HG03565 (cell line): Measurements from ENCODE around the gene RXRA.
"Not testable (repeated sequence)": the region's sequence is repeated elsewhere in the genome, so short reads cannot be mapped to it uniquely, and the experiment has no call there.

Source experiments
- ATAC-seq: cut with Tn5 transposase; IDR thresholded peaks from one replicate; pipeline ENCODE4 v1.9.1; 2021; ENCODE audit warnings: mild to moderate bottlenecking, moderate library complexity; ENCODE audit not compliant: unreplicated experiment

The RXRA gene

DNA sequence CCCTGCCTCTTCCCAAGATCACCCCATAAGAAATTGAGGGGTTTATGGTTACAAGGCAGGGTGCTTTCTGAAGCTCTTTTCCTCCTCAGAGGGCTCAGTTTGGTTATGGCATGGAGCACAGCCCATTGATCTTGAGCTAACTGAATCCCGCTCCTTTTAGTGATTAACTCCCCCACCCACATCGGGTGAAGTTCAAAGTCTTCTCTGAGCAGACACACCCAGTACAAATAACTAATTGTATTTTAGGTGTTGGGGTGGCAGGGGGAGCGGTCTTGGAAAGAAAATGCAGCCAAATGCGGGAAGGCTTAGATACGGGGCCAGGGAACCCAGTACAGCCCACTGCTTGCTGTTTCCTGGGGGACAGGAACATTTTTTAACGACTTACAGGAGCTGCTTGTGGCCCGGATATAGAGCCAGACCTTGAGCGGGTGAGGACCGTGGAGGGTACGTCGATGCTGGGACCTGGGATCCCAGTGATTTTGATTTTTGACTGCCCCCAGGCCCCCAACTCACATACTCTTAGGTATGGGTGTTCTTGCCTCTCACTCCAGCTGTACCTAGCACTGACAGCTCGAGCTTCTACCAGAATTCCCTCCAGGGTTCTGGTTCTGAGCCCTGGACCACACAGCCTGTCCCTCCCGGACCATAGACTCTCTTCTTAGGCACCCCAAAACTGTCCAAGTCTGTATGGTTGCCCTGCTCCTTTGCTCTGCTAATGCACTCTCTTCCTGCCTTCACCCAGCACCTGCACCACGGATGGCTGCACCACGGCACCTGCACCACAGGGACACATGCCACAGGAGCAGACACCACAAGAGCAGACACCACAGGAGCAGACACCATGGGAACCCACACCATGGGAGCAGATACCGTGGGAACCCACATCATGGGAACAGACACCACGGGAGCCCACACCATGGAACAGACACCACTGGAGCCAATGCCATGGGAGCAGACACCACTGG is 18.3 kb upstream of the RXRA start:
- ATAC-seq: no peak

GRCh38 chr9:134308639-134309220 is 17.5 kb upstream of the RXRA start:
- not testable (repeated sequence) for ATAC-seq

- no peak for ATAC-seq
Observed at GRCh38 chr9:134313470-134313869, 12.8 kb upstream of the RXRA start.

DNA sequence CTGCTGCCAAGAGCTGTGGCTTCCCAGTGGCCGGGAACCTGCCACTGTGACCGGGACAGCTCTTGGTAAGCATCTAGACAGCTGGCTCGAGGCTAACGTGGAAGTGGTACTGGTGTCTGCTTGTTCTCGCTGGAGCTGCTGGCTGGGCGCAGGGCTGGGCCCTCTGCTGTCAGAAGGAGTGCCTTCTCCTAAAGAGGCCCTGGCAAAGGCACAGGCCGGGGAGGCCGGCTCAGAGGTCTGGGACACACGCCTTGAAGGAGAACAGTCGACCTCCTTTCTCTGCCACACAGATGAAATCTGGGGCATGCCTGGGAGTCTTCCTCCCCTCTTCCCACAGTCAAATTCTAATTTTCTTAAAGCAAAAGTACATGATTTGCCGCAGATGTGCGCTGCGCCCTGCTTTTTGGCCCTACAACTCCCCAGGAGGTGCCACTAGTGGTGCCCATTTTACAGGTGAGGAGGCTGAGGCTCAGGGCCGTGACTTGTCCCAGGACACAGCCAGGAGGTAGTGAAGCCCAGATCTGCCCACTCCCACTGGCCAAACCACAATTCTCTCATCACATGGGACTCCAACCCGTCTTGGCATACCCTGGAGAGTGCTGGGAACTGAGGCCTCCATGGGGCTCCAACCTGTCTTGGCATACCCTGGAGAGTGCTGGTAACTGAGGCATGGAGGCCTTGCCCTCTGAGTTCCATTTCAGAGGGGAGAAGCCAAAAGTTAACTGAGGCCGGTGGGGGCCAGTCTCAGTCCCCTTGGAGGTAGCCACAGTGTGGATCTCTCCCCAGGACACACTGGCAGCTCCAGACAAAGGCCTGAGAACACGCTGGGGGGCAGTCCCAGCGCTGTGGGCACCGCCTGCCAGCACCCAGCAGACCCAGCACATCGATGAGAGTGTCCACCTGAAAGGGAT is 12.0 kb upstream of the RXRA start:
- ATAC-seq: no peak

DNA sequence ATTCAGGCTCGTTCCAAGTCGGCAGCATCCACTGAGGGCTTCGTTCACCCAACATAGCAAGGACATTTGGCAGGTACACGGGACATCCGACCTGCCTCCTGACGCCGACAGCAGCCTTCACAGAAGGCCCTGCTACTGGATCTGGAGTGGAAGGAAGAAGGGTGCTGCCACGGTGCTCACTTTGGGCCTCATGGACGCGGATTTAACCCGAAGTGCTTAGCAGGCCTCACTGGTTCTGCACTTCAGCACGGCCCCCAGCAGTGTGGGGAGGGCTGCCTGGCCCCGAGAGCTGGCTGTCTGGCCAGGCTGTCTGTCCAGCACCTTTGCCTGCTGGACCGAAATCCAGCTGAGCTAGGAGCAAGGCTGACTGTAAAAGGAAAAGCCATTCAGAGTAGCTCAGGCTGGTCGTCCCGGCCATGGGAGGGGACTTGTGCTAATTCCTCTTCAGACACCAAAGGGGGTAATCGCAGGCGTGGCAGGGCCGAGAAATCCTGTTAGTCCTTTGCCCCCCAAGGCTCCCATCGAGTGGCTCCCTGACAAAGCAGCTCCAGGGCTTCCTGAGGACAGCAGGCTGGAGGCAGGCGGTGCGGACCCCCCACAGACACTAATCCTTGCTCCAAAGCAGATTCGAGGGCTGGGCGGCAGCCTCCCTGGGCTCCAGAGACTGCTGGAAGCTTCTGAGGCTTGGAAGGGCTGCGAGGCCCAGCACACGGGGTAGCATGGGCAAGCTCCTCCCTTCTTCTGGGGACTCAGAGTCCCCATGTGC is 11.1 kb upstream of the RXRA start:
- no peak for ATAC-seq

- ATAC-seq: no peak
Observed at GRCh38 chr9:134315716-134316448, 10.4 kb upstream of the RXRA start.

DNA sequence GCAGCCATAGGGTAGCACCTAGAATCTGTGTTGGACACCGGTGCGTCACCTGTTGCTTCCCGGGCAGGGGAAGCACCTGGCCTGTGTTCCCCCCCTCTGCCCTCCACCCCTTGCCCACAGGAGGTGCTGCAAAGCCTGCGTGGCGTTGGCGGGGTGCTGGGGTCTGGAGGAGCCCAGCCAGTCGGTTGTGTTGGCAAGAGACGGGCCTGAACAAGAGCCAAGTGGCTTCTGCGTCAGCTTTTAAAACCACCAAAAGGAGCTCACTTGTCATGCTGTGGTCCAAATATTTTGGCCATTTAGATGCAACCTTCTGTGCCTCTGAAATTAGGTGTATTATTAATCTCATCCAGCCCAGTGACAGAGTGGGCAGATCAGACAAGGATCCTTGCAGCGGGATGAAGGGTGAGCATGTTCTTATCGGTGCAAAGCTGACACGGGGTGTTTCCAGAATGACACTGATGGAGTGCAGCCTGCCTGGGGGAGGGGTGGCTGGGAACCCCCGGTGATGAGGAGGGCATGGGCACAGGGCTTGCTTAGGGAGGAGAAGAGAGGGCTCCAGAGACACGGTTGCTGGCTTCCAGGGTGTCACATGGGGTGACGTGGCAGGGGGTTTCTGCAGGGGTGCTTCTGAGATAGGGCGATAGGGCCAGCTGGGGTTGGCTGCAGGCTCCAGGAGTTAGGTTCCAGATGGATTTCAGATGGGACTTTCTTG is 9.7 kb upstream of the RXRA start:
- no peak for ATAC-seq

DNA sequence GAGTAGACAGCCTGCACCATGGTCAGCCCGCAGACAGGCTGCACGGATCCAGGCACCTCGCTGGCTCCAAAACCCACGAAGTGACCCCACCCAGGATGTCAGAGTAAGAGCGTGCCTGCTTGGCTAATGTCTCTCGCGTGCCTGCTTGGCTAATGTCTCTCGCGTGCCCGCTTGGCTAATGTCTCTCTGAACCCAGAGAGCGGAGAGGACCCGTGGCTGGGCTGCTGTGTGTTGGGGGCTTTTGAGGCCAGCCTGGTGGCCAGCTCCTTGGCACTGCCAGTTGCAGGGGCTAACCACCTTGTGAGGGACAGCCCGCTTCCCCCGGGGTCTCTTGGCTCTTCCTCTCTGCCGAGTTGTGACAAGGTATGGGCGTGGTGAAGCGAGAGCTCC is 8.9 kb upstream of the RXRA start:
- ATAC-seq: no peak

- no peak for ATAC-seq
Observed at GRCh38 chr9:134317790-134318414, 8.4 kb upstream of the RXRA start.

DNA sequence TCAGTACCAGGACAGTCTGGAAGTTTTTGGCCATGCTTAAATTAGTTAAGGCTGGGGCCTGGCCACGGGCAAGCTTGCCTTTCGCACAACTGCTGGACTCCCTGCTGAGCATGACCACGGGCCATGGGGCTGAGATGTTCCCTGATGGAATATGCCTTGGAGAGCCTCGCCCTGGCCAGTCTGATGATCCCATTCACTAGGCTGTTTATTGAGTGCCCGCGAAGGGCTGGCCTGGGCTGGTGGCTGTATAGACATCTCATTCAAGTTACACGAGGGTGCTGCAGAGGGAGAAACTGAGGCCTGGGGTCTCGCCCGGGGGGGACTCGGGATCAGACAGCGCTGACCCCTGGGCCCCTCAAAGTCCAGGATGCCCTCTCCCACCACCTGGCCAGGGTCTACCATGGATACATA is 7.8 kb upstream of the RXRA start:
- no peak for ATAC-seq

DNA sequence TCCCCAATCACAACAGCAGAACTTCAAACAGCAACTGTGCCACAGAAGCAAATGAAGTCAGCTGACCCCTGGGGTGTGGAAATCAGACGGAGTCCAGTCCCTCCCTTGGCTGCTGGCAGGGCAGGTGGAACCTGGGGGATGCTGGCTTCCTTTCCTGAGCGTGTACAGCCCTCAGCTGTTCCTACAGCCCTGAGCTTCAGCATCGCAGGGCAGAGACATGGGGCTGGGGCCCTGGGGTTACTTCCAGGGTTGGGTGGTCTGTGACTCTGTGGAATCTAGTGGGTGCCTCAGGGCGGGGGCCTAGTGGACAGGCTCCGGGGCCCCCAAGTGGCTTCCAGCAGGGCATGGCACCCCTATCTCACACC is 7.3 kb upstream of the RXRA start:
- ATAC-seq: no peak

- no peak for ATAC-seq
Observed at GRCh38 chr9:134319306-134320125, 6.7 kb upstream of the RXRA start.

GRCh38 chr9:134320126-134320867 is 6.0 kb upstream of the RXRA start:
- ATAC-seq: no peak

DNA sequence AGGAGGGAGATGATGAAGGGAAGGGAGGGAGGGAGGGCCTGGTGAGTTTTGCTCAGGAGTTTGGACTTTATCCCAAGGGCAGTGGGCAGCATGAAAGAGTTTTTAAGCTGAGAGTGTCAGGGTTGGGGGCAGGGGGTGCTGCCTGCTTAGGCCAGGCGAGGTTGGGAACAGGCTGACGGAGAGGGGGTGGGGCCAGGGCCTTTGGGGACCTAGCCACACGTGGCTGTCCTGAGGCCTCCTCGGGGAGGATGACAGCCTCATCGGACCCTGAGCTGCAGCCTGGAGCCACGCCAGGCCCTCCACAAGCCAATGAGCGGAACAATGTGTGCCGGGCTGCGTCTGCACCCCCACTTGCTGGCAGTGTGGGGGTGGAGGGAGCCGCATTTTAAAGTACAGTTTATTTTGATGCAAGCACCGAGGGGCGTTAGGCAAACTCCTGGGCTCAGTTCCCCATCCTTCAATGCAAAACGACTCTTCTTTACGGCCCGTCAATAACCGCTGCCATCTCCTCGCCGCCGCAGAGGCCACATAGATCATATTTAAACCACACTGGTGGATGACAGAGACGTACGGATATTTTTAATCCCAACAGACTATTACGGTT is 5.3 kb upstream of the RXRA start:
- no peak for ATAC-seq

GRCh38 chr9:134321531-134321930 is 4.7 kb upstream of the RXRA start:
- ATAC-seq: no peak

- no peak for ATAC-seq
Observed at GRCh38 chr9:134321946-134322741, 4.1 kb upstream of the RXRA start.
